HCEC 1CT (cell line): Measurements from ENCODE around the gene ME1.
"Not testable (repeated sequence)": the region's sequence is repeated elsewhere in the genome, so short reads cannot be mapped to it uniquely, and the experiment has no call there.

Experiments
- DNase-seq: peaks from one replicate; pipeline ENCODE4 v3.0.0-alpha.2; 2017

ME1 gene

DNA sequence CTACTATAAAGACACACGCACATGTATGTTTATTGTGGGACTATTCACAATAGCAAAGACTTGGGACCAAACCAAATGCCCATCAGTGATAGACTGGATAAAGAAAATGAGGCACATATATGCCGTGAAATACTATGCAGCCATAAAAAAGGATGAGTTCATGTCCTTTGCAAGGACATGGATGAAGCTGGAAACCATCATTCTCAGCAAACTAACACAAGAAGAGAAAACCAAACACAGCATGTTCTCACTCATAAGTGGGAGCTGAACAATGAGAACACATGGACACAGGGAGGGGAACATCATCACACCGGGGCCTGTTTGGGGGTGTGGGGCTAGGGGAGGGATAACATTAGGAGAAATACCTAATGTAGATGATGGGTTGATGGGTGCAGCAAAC lies 174.1 kb downstream of the ME1 start:
- DNase-seq = not testable (repeated sequence)

DNA sequence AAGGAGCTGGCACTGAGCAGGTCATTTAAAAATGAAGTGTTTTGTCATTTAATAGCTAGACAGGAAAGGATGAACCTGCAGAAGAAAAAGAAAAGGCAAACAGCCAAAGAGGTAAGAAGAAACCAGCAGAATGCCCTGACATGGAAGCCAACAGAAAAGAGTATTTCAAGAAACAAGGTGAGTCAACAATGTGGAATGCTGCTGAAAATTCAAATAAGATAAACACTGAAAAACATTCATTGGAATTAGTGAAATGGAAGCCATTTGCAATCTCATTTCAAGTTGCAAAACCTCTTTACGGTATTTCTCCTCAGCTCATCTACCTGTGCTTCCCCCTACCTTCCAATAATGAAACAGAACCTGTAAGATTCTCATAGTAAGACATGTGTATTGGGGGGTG lies 178.1 kb downstream of the ME1 start:
- DNase-seq = peak; percentile 62

DNA sequence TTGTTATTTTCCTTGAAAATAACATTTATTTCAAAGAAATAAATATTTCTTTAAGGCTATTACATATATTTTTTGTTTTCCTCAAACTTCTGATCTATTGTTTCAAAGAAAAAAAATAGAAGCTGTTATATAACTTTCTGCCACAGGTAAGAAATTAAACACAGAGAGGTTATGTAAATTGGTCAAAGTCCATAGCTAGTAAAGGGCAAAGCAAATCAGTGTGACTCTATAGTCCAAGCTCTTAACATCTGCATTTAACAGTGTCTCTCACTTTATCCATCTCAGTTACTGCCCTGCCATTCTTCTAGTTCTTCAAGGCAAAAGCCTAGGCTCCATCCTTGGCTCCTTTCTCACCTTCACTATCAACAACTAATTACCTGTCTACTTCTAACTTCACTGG lies 180.6 kb downstream of the ME1 start:
- no peak for DNase-seq

DNA sequence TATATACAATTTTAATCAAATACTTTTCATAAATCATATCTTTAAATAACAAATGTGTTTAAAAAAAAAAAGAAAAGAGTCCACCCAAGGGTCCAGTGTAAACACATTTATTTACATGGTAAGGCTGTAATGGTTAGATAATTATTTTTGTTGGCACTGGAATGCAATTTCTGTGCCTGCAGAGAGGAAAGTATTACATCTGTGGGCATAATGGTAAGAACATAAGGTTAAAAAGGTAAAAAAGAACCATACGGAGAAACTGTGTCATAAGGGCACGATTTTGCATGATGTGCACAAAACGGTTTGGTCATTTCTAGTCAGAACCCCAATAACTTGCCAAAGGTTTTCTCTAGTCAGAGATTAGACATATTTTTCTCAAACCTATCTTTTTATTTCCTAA lies 183.4 kb downstream of the ME1 start:
- no peak for DNase-seq

DNA sequence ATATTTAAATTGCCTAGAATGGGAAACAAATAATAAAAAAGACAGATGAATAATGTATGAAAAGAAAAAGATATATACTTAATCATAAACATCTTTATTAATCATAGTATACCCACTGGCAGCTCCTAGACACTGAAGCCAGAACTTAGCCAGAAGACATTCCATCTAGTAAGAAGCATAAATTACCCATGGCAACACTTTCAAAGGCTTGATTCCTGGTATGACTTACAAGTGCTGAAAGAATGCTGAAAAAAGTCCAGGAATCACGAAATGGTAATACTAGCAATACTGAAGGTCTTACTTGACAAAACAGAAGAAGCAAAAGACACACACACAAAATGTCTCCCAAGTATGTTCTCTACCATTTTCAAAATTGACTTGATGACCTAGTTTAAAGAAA lies 199.7 kb downstream of the ME1 start:
- peak; percentile 12 for DNase-seq

DNA sequence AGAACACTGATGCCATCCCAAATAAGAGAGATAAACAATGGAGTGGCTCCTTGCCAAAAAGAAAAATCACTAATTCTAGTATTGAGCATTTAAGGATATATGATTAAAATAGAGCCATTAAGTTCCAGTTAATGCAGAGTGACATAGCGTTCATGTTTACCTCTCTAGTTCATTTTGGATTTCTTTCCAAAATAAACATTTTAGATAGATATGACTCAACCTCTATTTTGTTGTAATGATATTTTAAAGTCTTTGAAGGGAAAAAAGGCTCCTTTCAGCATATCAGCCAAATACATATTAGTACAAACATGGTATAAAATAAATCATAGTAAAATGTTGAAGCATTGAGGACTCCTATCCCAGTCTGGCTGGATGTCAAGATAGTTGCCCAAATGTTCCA lies 204.3 kb downstream of the ME1 start:
- no peak for DNase-seq

DNA sequence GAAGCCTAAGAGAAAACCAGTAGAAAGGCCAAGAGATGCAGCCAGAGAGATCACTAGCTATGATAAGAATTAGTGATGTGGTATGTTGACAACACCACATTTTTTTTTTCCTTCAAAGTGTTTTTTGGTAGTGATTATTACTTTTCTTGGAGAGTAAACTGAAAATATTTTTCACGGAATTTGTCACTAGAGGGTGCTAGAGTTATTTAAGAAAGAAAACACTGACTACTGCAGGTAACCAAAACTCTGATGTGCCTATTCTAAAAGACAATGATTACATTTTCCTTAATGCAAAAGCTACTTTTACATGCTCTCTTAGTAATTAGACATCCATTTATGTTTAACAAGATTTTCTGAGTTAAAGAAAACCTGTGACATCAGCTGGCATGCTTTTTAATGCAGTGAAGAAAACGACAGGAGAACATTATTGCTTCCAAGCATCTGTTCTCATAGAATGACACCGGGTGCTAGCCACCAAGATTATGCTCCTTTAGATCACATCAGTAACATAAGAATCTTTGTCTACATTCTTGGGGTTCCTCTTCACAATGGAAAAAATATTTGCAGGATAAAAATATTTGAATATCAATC lies 208.9 kb downstream of the ME1 start:
- DNase-seq = peak; percentile 45

DNA sequence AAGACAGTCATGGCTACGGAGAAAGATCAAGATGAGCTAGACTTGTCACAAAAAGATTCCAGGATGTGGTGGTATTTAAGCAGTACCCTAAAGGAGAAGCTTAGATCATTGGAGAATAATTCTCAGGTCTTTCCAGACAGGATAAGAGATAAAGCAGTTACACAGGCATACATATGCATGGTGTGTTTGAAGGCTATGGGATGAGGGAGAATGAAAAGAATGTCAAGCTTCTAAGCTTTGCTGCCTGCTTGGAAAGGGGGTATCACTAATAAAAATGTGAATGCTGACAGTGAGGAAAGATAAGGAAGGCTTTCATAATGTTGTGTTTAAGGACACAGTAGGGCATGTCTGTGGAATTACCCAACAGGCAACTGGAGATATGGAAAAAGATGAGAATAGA lies 209.6 kb downstream of the ME1 start:
- DNase-seq = no peak

DNA sequence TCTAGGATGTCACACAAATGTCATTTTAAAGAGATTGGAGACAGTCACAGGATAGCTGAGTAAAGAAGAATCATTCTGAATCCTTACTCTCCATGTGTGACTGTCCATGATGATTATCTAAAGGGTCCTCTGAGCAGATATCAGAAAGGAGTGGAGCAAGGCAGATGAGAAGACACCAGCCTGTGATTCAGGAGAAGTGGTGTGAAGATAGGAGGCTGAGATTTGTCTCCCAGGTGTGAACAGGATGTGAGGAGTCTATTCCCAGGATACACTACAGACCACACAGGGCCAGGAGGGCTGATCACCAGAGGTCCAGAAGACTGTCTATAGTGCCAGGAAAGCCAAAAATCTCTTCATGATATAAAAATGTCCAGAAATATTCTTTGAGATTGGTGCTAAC lies 210.7 kb downstream of the ME1 start:
- DNase-seq = no peak

DNA sequence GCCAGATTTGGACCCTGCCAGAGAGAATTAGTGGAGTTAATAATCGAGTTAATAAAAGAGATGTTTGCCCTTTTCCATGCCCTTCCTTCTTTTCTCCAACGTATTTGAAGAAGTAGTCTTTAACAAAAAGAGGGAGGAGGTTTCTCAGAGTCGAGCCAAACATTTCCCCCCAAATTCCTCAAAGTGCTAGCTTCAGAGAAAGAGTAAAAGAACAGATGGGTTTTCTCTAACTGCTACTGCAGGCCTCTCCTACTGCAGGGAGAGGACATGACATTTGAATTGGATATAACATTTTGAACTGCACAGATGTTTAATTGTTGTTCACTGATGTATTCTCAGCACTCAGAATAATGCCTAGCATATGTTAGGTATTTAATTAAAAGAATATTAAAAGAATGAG lies 212.2 kb downstream of the ME1 start:
- DNase-seq = no peak

DNA sequence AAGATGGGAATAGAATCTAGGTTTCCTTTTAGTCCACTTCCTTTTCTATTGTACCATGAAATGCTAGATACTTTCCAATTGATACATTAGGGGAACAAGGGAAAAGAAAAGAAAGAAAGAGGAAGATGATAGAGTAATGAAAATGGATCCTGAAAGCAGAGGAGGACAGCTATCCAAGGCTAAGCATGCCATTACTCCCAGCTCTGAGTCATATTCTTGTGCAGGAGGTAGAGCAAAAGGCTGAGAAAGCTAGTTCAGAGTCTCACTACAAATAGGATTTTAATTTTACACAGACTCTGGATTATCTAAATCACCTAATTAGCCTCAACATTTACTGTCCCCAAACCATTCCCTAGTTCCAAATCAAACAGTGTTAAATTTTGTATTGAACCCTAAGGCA lies 214.0 kb downstream of the ME1 start:
- DNase-seq = no peak

DNA sequence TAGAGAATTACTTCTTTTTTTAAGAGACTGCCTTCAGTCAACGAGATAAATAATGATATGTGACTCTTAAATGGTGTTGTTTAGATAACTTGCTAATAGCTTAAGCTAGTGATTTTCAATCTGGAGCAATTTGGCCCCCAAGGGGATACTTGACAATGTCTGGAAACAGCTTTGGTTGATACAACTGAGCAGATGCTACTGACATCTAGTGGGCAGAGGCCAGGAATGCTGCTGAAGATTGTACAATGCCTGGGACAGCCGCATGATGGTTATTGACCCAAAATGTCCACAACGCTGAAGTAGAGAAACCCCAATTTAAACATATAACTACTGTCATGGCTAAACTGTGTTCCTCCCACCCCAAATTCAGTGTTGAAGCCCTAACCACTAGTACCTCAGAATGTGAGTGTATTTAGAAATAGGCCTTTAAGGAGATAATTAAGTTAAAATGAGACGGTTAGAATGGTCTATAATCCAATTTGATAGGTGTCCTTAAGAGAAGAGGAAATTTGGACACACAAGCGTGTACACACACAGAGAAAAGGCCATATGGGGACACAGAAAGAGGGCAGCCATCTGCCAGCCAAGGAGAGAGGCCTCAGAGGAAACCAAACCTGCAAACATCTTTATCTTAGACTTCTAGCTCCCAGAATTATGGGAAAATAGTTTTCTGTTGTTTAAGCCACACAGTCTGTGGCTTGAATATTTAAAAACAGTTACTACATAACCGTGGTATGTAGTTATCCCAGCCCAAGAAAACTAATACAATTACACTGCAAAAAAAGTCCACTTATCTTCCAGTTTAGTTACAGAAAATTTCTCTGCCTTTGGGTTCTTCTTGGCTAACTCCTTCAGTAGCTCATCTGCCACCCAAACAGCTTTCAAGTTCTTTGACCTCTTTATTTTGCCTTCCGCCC lies 215.5 kb downstream of the ME1 start:
- DNase-seq = peak; percentile 65

DNA sequence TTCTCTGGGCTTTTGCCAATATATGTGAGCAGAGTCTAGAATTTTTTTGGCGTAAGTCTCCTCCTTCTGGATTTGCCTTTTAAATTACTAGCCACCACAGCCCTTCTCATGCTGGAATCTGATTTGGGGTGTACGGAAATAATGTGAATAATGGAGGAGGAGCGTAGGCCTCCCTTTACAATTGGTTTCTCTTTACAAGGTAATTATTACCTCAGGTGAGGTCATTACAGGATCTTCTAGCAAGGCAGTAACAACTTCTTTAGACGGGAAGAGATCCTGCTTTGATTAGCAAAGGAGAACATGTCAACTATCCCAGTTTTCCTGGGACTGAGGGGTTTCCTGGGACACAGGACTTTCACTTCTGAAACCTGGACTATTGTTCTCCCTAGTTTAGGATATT lies 228.8 kb downstream of the ME1 start:
- no peak for DNase-seq

DNA sequence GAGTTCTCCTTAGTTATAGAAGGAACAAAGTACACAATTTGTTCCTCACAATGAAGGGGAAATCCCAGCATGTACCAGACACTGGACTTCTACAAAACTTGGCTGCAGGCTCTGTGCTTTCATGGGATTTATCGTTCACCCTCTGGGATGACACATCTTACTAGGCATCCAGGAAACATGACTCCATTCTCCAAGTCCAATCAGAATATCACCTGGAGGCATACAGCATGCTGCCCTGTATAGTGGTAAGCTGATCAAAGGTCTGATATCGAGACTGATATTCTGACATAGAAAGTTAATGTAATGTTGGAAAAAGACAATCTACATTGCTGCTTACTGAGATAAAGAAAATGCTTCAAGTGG lies 231.0 kb downstream of the ME1 start:
- DNase-seq = peak; percentile 58

DNA sequence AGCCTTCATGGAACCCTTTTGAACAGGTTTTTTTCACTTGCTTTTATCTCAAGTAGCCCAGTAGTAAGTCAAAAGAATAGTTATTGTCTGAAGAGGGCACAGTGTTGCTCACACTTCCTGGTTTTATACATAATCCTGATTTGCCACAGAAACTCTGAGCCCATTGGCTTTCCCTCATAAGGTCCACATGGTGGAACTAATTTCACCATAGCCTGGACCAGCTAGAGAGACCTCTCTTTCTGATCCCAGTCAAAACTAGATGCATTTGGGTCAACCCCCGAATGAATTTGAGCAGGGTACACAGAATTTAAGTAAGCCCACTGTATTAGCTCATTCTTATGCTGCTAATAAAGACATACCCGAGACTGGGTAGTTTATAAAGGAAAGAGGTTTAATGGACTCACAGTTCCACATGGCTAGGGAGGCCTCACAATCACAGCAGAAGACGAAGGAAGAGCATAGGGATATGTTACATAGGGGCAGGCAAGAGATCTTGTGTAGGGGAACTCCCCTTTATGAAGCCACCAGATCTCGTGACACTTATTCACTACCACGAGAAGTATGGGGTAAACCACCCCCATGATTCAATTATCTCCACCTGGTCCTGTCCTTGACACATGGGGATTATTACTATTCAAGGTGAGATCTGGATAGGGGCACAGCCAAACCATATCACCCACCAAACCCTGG lies 231.5 kb downstream of the ME1 start:
- no peak for DNase-seq

DNA sequence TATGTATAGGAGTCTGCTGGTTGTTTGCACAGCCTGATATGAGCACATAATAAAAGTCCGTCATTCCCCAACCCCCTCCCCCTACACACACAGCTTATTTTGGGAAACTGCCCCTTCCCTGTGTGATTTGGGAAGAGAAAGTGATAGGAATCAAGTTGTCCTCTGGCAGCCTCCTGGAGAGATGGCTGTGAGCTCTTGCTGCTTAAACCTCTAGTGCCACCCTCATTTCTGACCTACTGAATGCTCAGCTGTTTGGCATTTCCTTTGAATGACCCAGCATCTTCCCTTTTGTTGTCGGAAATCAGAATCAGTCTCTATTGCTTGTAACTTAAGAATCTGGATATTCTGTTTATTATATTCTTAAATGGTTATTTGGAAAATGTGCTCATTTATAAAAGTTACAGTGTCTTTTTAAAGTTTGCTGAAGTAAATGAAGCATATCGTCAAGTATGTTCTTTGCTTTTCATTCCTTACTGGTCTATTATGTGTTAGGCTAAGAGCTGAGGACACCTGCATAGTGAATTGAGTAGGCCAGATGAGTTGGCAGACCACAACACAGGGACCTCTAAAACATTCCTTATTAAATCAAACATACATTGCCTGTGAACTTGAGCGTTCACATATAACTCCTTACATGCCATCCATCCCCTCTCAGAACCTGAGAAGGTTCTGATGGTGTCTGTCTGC lies 232.2 kb downstream of the ME1 start:
- DNase-seq = no peak

DNA sequence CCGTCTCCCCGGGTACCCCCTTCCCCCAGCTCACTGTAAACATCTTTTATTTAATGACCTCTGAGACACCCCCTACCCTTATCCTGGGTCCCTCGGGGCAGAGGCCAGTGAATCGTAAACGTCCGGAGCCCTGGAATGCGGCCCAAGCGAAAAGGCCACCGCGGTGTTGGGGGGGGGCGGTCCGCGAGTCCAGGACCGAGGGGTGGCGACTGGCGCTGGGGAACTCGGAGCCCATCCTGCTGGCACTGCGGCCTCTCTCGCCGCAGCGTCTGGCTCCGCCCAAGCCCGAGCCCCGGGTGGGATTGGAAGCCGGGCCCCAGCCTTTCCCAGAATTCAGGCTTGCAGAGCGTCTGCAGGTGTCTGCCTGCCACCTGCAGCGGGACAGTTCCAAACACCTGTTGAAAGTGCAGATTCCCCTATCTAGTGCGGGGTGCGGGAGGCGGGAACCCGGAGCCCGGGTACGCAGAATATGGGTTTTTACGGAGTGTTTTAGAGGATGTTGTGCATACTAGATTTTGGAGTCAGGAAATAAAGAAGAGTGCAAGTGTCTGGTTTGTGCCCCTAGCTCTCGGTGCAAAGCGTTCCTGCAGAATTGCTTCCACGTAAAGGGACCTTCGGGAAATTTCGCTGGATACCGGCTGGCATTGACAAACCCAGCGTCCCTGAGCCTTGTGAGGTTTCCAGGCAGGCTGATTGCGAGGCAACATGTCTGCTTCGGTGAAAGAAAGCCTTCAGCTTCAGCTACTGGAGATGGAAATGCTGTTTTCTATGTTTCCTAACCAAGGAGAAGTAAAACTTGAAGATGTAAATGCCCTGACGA lies 236.9 kb downstream of the ME1 start:
- peak; percentile 7 for DNase-seq

DNA sequence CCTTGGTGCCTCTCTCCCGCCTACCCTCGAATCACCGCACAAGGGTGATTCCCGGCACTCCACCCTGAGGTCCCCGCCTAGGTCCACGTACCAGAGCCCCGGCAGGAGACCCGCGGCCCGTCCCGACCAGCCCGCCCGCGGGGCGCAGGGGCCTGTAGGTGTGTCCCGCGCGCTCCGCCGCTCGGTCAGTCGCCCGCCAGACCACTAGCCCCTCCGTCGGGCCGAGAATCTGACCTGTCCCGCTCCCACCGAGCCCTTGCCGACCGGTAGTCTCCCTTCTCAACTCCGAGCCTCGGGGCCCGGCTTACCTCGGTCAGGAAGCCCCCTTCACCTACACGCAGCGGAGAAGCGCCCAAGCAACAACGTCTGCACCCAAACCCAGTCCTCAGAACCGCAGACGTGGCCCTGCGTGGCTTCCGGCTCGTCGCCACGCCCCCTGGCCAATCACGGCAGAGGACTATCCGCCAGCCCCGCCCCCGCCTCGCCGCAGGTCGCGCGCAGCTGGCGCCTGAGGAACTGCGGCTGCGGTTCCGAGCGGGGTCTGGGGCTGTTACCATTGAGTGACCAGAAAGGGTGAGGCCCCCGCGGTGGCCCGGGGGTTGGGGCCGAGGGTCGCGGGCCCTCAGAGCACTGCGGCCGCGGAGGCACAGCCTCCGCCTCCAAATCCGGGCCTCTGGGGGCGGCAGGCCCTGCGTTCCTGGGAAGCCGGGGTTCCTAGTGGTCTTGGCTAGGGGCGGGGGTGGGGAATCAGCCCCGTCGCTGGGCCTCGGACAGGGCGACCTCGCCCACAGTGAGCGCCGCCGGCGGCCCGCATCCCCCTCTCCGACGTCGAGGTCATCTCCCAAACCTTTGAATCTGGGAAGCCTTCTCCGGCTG lies 237.7 kb downstream of the ME1 start, which contains the start of the genes PGM3 and RWDD2A:
Gene PGM3, minus strand, starts transcription at position 395 of the 876 bp plus-strand sequence. CDS start 2,253 bp downstream, outside the sequence.
Gene RWDD2A, plus strand, starts transcription at position 487 of the 876 bp plus-strand sequence. CDS start 1,095 bp downstream, outside the sequence.
- DNase-seq = peak; percentile 81

DNA sequence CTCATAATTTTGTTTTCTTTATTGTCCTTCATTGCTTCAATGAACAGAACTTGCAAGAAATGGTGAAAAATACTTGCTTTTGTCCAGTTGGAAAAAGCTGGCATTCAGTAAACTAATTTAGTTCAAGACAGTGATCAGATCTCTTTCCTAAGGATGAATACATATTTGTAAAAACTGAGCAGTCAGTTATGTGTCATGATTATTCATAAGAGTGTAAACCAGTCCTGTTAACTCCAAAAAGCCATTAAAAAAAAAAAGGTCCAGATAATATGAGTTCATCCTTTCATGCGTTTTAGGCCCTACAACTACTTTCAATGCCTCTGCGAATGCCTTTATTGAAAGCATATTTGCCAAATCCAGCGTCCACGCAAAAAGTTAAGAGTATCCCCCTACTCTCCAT lies 238.4 kb downstream of the ME1 start:
- peak; percentile 57 for DNase-seq

DNA sequence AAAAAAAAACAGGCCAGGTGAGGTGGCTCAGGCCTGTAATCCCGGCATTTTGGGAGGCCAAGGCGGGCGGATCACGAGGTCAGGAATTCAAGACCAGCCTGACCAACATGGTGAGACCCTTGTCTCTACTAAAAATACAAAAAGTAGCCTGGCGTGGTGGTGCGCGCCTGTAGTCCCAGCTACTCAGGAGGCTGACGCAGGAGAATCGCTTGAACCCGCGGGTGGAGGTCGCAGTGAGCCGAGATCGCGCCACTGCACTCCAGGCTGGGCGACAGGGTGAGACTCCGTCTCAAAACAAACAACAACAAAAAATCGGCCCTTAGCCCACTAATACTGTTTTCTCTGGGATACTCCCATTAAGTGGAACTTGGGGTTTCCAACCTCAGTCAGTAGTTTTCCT lies 238.9 kb downstream of the ME1 start:
- not testable (repeated sequence) for DNase-seq

DNA sequence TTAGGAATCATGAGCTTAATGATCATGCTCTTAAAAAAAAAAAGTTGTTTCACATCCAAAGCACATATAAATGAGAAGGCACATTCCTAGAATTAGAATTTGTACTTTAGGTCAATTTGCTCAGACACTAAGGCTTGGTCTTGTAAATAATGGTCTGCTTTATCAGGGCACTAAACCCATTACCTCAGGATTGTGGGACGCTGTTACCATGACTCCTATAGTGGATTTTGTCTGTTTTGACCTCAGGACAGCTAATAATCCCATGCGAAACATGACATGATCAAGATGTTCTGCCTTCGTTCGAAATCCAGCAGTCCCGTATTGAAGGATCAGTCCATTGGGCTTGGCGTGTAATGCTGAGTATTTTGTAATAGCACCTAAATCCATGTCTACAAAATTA lies 240.2 kb downstream of the ME1 start:
- DNase-seq = no peak
